ENCODE data around the gene SERAC1. TPM values are rescaled to one million over a fixed set of nuclear protein-coding genes. Genes with fewer than 3 reads are reported as not detected.

The SERAC1 gene
- total RNA-seq, 1 donor from 2014 or later: 7.6 TPM

GRCh38 chr6:158113802-158114201, 54.3 kb downstream of the SERAC1 start:
- intact Hi-C loops (cut with DNase I): no loop called here
- peaks cover 88% of the 10 kb centered on the region for H3K36me3 ChIP-seq
- H3K4me1 ChIP-seq: no peaks in the 10 kb centered on the region
- no peak overlapping the region for H3K4me3 ChIP-seq
- TF ChIP-seq CTCF (IDR thresholded peaks at IDR 0.05): no peak
- no peaks in the 10 kb centered on the region for H3K9me3 ChIP-seq
- no peak overlapping the region for H3K27ac ChIP-seq
- ATAC-seq (no peak), DNase-seq (no peak)
- H3K27me3 ChIP-seq (ENCODE audit: low read depth): no peaks in the 10 kb centered on the region

- H3K36me3 ChIP-seq: peaks cover 79% of the 10 kb centered on the region
- intact Hi-C loops (cut with DNase I): no loop called here
- no peak for DNase-seq
These were observed 56.1 kb downstream of the SERAC1 start for GRCh38 chr6:158111987-158112386.

GRCh38 chr6:158110986-158111385, 57.1 kb downstream of the SERAC1 start:
- intact Hi-C loops (cut with DNase I): no loop called here
- no peak overlapping the region for H3K27ac ChIP-seq
- no peaks in the 10 kb centered on the region for H3K4me1 ChIP-seq
- ATAC-seq (no peak), DNase-seq (no peak)
- H3K36me3 ChIP-seq: peaks cover 72% of the 10 kb centered on the region
- H3K27me3 ChIP-seq (ENCODE audit: low read depth): no peaks in the 10 kb centered on the region
- H3K9me3 ChIP-seq: no peaks in the 10 kb centered on the region
- H3K4me3 ChIP-seq: no peak overlapping the region
- no peak for TF ChIP-seq CTCF (IDR thresholded peaks at IDR 0.05)

More at GRCh38 chr6:158111987-158112386, 56.1 kb downstream of the SERAC1 start:
- no peak overlapping the region for H3K27ac ChIP-seq
- H3K4me3 ChIP-seq: no peak overlapping the region
- no peaks in the 10 kb centered on the region for H3K27me3 ChIP-seq (ENCODE audit: low read depth)
- no peaks in the 10 kb centered on the region for H3K4me1 ChIP-seq
- no peaks in the 10 kb centered on the region for H3K9me3 ChIP-seq
- no peak for TF ChIP-seq CTCF (IDR thresholded peaks at IDR 0.05)
- no peak for ATAC-seq

- Histone ChIP-seq H3K9me3 (no peaks in the 10 kb centered on the region), H3K27me3 (ENCODE audit: low read depth) (no peaks in the 10 kb centered on the region), H3K4me1 (no peaks in the 10 kb centered on the region), H3K27ac (no peak overlapping the region), H3K36me3 (peaks cover 59% of the 10 kb centered on the region), H3K4me3 (no peak overlapping the region)
- DNase-seq (no peak), ATAC-seq (no peak)
- no peak for TF ChIP-seq CTCF (IDR thresholded peaks at IDR 0.05)
- intact Hi-C loops (cut with DNase I): no loop called here
These were observed 58.3 kb downstream of the SERAC1 start for GRCh38 chr6:158109748-158110147.

- Histone ChIP-seq H3K4me3 (no peak overlapping the region), H3K9me3 (no peaks in the 10 kb centered on the region), H3K36me3 (peaks cover 11% of the 10 kb centered on the region), H3K4me1 (no peaks in the 10 kb centered on the region), H3K27me3 (ENCODE audit: low read depth) (no peaks in the 10 kb centered on the region), H3K27ac (no peak overlapping the region)
- TF ChIP-seq CTCF (IDR thresholded peaks at IDR 0.05): no peak
- intact Hi-C loops (cut with DNase I): no loop called here
- DNase-seq (no peak), ATAC-seq (no peak)
These were observed 63.4 kb downstream of the SERAC1 start for GRCh38 chr6:158104696-158105095.

GRCh38 chr6:158103228-158103627, 64.8 kb downstream of the SERAC1 start:
- no peak for ATAC-seq
- Histone ChIP-seq H3K27me3 (ENCODE audit: low read depth) (no peaks in the 10 kb centered on the region), H3K4me3 (no peak overlapping the region), H3K4me1 (no peaks in the 10 kb centered on the region), H3K27ac (no peak overlapping the region), H3K36me3 (no peaks in the 10 kb centered on the region), H3K9me3 (no peaks in the 10 kb centered on the region)
- intact Hi-C loops (cut with DNase I): no loop called here
- no peak for DNase-seq
- no peak for TF ChIP-seq CTCF (IDR thresholded peaks at IDR 0.05)

Data from lower lobe of right lung (tissue), 2 donors.